Urinary bladder (tissue), 4 donors: ENCODE measurements around the gene TCAP. TPM values are rescaled to one million over a fixed set of nuclear protein-coding genes. Genes with fewer than 3 reads are reported as not detected.
"Not testable (repeated sequence)": the region's sequence is repeated elsewhere in the genome, so short reads cannot be mapped to it uniquely, and the experiment has no call there.

ENCODE experiments used
- DNase-seq: peaks from one replicate; pipeline ENCODE4 v3.0.0-alpha.2; 2015; ENCODE audit errors: extremely low spot score
- H3K27ac ChIP-seq: one replicate; pipeline ENCODE4 v1.5.1; 2013; ENCODE audit warnings: low read depth, mild to moderate bottlenecking, moderate library complexity
- H3K36me3 ChIP-seq: one replicate; pipeline ENCODE4 v1.6.1; 2013; ENCODE audit warnings: mild to moderate bottlenecking, moderate library complexity; ENCODE audit not compliant: insufficient read depth
- H3K4me1 ChIP-seq: one replicate; pipeline ENCODE4 v1.6.1; 2013; ENCODE audit warnings: mild to moderate bottlenecking, moderate library complexity; ENCODE audit not compliant: insufficient read depth
- H3K4me3 ChIP-seq: one replicate; pipeline ENCODE4 v1.5.1; 2013; ENCODE audit warnings: low read depth, low read length
- WGBS: extraction: QIAGEN DNeasy Blood & Tissue Kit; methylation state at CpG from one replicate; pipeline ENCODE4 v1.1.7; 2013; 5-methylcytosine and 5-hydroxymethylcytosine counted together
- polyA plus RNA-seq: library from polyadenylated mRNA; stranded (reverse); fragments of 200-250 nt; gene quantifications from one replicate; pipeline ENCODE4 v1.2.3, GENCODE V29; 2013
- total RNA-seq: library from RNA; depleted of rRNA; stranded (reverse); fragments of >200 nt; gene quantifications from one replicate; pipeline ENCODE4 v1.2.3, GENCODE V29; 2014
- donor health status: healthy with polysubstance abuse.
- donor health status: healthy.

The TCAP gene
- total and polyA plus RNA-seq, 2 donors = 0.73 to 3.3 TPM

GRCh38 chr17:39683295-39683939 lies 18.3 kb downstream of the TCAP start:
- peaks cover under 1% of the 10 kb centered on the region for H3K4me1 ChIP-seq
- DNase-seq = no peak
- WGBS = 90% methylated on average over 9 of the region's 9 CpGs
- no peak overlapping the region for H3K4me3 ChIP-seq
- no peaks in the 10 kb centered on the region for H3K36me3 ChIP-seq
- H3K27ac ChIP-seq = no peak overlapping the region

GRCh38 chr17:39684369-39685192 lies 19.4 kb downstream of the TCAP start:
- DNase-seq = no peak
- no peaks in the 10 kb centered on the region for H3K36me3 ChIP-seq
- peaks cover 3% of the 10 kb centered on the region for H3K4me1 ChIP-seq
- H3K27ac ChIP-seq = no peak overlapping the region
- 94% methylated on average over 12 of the region's 12 CpGs for WGBS
- H3K4me3 ChIP-seq = no peak overlapping the region

- no peak for DNase-seq
Observed at GRCh38 chr17:39687101-39687545, 22.0 kb downstream of the TCAP start.

GRCh38 chr17:39687546-39688474 lies 22.7 kb downstream of the TCAP start, which contains the start of gene PGAP3:
Gene PGAP3, minus strand, starts transcription at chr17:39688057. Its CDS starts 43 bp downstream, at chr17:39688014.
- Histone ChIP-seq H3K36me3 (no peaks in the 10 kb centered on the region), H3K4me3 (peak within 1 kb of the TSS; percentile 59), H3K27ac (peak within 1 kb of the TSS; percentile 90), H3K4me1 (peaks cover 3% of the 10 kb centered on the region)
- peak; percentile 78 for DNase-seq
- 4% methylated on average over 45 of the region's 45 CpGs for WGBS

More at GRCh38 chr17:39687101-39687545, 22.0 kb downstream of the TCAP start:
- Histone ChIP-seq H3K27ac (no peak overlapping the region), H3K4me3 (peak overlapping the region; percentile 59), H3K36me3 (no peaks in the 10 kb centered on the region), H3K4me1 (peaks cover 3% of the 10 kb centered on the region)
- 56% methylated on average over 6 of the region's 6 CpGs for WGBS

GRCh38 chr17:39688475-39688835 lies 23.3 kb downstream of the TCAP start:
- Histone ChIP-seq H3K4me3 (peak overlapping the region; percentile 59), H3K36me3 (no peaks in the 10 kb centered on the region), H3K4me1 (peaks cover 3% of the 10 kb centered on the region), H3K27ac (peak overlapping the region; percentile 57)
- WGBS = 12% methylated on average over 6 of the region's 6 CpGs
- no peak for DNase-seq

- H3K36me3 ChIP-seq = no peaks in the 10 kb centered on the region
- WGBS = 38% methylated on average over 3 of the region's 3 CpGs
- H3K27ac ChIP-seq = no peak overlapping the region
- no peak for DNase-seq
- peaks cover 3% of the 10 kb centered on the region for H3K4me1 ChIP-seq
- H3K4me3 ChIP-seq = no peak overlapping the region
Observed at GRCh38 chr17:39688945-39689344, 23.8 kb downstream of the TCAP start.

GRCh38 chr17:39694593-39694992 lies 29.4 kb downstream of the TCAP start:
- no peaks in the 10 kb centered on the region for H3K4me1 ChIP-seq
- WGBS = 85% methylated on average over 5 of the region's 5 CpGs
- no peak for DNase-seq
- no peaks in the 10 kb centered on the region for H3K36me3 ChIP-seq
- H3K27ac ChIP-seq = no peak overlapping the region
- H3K4me3 ChIP-seq = no peak overlapping the region

- DNase-seq = no peak
- no peak overlapping the region for H3K4me3 ChIP-seq
- H3K27ac ChIP-seq = no peak overlapping the region
- no peaks in the 10 kb centered on the region for H3K36me3 ChIP-seq
- no peaks in the 10 kb centered on the region for H3K4me1 ChIP-seq
- 87% methylated on average over 2 of the region's 2 CpGs for WGBS
Observed at GRCh38 chr17:39695089-39695474, 29.9 kb downstream of the TCAP start.

- Histone ChIP-seq H3K4me1 (no peaks in the 10 kb centered on the region), H3K27ac (no peak overlapping the region), H3K4me3 (no peak overlapping the region), H3K36me3 (no peaks in the 10 kb centered on the region)
- no peak for DNase-seq
- 88% methylated on average over 6 of the region's 6 CpGs for WGBS
Observed at GRCh38 chr17:39696731-39697130, 31.6 kb downstream of the TCAP start.

- no peaks in the 10 kb centered on the region for H3K36me3 ChIP-seq
- no peak overlapping the region for H3K4me3 ChIP-seq
- DNase-seq = no peak
- 94% methylated on average over 5 of the region's 5 CpGs for WGBS
- H3K27ac ChIP-seq = no peak overlapping the region
- H3K4me1 ChIP-seq = no peaks in the 10 kb centered on the region
Observed at GRCh38 chr17:39697961-39698360, 32.8 kb downstream of the TCAP start.

GRCh38 chr17:39699157-39699817 lies 34.1 kb downstream of the TCAP start:
- H3K27ac ChIP-seq, DNase-seq, H3K4me1 ChIP-seq, H3K36me3 ChIP-seq: not testable (repeated sequence)
- H3K4me3 ChIP-seq = peak overlapping the region; percentile 88
- 48% methylated on average over 11 of the region's 11 CpGs for WGBS

GRCh38 chr17:39699818-39700147 lies 34.6 kb downstream of the TCAP start, which contains the start of gene ERBB2:
Gene ERBB2, plus strand, starts transcription at chr17:39700064. Its CDS starts 175 bp downstream, at chr17:39700239.
- Histone ChIP-seq H3K4me3 (peak within 1 kb of the TSS; percentile 88), H3K4me1 (no peaks in the 10 kb centered on the region), H3K36me3 (no peaks in the 10 kb centered on the region), H3K27ac (peak within 1 kb of the TSS; percentile 95)
- WGBS = 1% methylated on average over 20 of the region's 20 CpGs
- DNase-seq = peak; percentile 75
